ENCODE results near the gene DCDC2B. TPM values are rescaled to one million over a fixed set of nuclear protein-coding genes. Genes with fewer than 3 reads are reported as not detected.
"Not testable (repeated sequence)": the region's sequence is repeated elsewhere in the genome, so short reads cannot be mapped to it uniquely, and the experiment has no call there.

The DCDC2B gene
- total RNA-seq, 1 experiment from 2014 or later = not detected

DNA sequence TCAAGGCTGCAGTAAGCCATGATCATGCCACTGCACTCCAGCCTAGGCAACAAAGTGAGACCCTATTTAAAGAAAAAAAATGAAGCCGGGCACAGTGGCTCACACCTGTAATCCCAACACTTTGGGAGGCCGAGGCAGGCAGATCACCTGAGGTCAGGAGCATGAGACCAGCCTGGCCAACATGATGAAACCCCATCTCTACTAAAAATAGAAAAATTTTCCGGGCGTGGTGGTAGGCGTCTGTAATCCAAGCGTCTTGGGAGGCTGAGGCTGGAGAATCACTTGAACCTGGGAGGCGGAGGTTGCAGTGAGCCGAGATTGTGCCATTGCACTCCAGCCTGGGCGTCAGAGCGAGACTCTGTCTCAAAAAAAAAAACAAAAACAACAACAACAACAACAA lies 43.3 kb upstream of the DCDC2B start:
- not testable (repeated sequence) for H3K27me3 Mint-ChIP-seq (ENCODE audit: low read depth)

DNA sequence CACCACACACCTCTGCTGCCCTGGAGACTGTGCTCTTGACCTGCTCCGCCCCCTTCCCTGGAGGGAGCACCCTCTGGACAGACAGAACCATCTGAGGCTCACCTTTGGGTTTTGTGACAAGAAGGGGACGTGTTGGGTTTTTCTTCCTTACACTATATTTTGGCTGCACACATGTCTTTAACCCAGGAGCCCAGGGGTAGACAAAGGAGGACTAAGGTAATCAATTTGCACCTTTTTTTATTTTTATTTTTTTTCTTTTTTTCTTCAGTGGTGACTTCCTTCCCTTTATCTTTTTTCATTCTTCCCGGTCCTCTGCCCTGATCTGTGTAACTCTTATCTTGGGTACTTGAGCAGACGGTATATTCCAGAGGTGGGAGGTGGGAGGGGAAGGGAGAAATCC lies 37.9 kb upstream of the DCDC2B start:
- TF ChIP-seq TP53 (CRISPR knock-in tag; IDR thresholded peaks at IDR 0.05) (no peak), NFATC4 (CRISPR knock-in tag; IDR thresholded peaks at IDR 0.05) (no peak), GRHL2 (CRISPR knock-in tag; IDR thresholded peaks at IDR 0.05; ENCODE audit: insufficient replicate concordance, severe bottlenecking) (no peak), JAZF1 (CRISPR knock-in tag; IDR thresholded peaks at IDR 0.05) (no peak), FOXP4 (CRISPR knock-in tag; IDR thresholded peaks at IDR 0.05) (no peak), RORB (CRISPR knock-in tag; IDR thresholded peaks at IDR 0.05) (no peak), TEAD1 (CRISPR knock-in tag; IDR thresholded peaks at IDR 0.05) (no peak), TCF7 (CRISPR knock-in tag; IDR thresholded peaks at IDR 0.05; ENCODE audit: low read depth) (no peak), ZNF121 (CRISPR knock-in tag; IDR thresholded peaks at IDR 0.05) (no peak)
- TF ChIP-seq, protein P1, sequence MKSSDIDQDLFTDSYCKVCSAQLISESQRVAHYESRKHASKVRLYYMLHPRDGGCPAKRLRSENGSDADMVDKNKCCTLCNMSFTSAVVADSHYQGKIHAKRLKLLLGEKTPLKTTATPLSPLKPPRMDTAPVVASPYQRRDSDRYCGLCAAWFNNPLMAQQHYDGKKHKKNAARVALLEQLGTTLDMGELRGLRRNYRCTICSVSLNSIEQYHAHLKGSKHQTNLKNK (CRISPR knock-in tag; IDR thresholded peaks at IDR 0.05) = no peak
- TF ChIP-seq, protein P2, sequence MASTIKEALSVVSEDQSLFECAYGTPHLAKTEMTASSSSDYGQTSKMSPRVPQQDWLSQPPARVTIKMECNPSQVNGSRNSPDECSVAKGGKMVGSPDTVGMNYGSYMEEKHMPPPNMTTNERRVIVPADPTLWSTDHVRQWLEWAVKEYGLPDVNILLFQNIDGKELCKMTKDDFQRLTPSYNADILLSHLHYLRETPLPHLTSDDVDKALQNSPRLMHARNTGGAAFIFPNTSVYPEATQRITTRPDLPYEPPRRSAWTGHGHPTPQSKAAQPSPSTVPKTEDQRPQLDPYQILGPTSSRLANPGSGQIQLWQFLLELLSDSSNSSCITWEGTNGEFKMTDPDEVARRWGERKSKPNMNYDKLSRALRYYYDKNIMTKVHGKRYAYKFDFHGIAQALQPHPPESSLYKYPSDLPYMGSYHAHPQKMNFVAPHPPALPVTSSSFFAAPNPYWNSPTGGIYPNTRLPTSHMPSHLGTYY (CRISPR knock-in tag; IDR thresholded peaks at IDR 0.05) = no peak
- Mint-ChIP-seq H3K4me1 (no peaks in the 10 kb centered on the region), H3K9me3 (peaks cover 5% of the 10 kb centered on the region; the same call in 1 of the 2 replicates), H3K4me3 (no peak overlapping the region), H3K36me3 (peaks cover 51% of the 10 kb centered on the region), H3K27ac (no peak overlapping the region), H3K27me3 (ENCODE audit: low read depth) (no peaks in the 10 kb centered on the region)
- DNase-seq (ENCODE audit: low spot score) = no peak
- ATAC-seq = no peak
- POLR2A ChIA-PET = interaction anchor here (0.6 kb wide), 1 partner anchor 47 kb away, joined by 3 read pairs; no protein-coding TSS in a partner anchor
- CTCF ChIA-PET = no interaction called here

More for the DNA sequence above, 43.3 kb upstream of the DCDC2B start:
- POLR2A ChIA-PET; DNase-seq (ENCODE audit: low spot score); ATAC-seq; H3K27ac Mint-ChIP-seq; H3K4me3 Mint-ChIP-seq; H3K4me1 Mint-ChIP-seq; CTCF ChIA-PET; H3K9me3 Mint-ChIP-seq: not testable (repeated sequence)
- H3K36me3 Mint-ChIP-seq = peaks cover 61% of the 10 kb centered on the region

DNA sequence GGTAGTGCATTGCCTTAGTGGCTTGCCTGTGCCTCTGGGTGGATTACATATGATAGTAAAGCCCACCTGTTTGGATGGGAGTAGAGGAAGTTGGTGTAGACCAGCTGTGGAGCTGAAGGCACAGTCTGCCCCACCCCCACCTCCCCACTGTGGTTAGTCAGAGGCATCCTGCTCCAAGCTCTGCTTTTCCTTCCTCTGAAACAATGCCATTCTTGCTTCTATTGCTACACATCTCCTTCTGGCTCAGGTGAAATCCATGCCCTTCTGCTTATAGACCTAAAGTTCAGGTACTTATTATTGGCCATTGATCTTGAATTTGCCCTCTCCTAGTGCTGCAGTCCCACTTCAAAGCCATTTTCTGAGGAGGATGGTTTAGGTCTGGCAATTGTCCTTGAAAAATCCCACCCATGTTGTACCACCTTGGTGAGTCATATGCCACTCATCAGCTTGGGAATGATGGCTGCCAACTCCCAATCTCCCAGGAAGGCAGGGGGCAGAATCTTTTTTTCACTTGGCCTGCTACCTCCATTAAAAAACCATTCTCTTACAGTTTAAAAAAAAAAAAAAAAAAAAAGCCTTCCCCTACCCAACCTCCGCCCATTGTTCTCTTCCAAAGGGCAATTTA lies 36.2 kb upstream of the DCDC2B start:
- no peak for ATAC-seq
- H3K4me1 Mint-ChIP-seq = peaks cover 1% of the 10 kb centered on the region
- no peak for DNase-seq (ENCODE audit: low spot score)
- peak overlapping the region; percentile 77; the same call in 1 of the 2 replicates for H3K27ac Mint-ChIP-seq
- ChIA-PET POLR2A (interaction anchor here (0.6 kb wide), 1 partner anchor 53 kb away, joined by 4 read pairs; no protein-coding TSS in a partner anchor), CTCF (interaction anchor here (1.0 kb wide), 1 partner anchor 28 kb away, joined by 3 read pairs; the partner anchor contains the start of gene CCDC28B)
- H3K27me3 Mint-ChIP-seq (ENCODE audit: low read depth) = no peaks in the 10 kb centered on the region
- H3K9me3 Mint-ChIP-seq = peaks cover 5% of the 10 kb centered on the region; the same call in 1 of the 2 replicates
- no peak overlapping the region for H3K4me3 Mint-ChIP-seq
- H3K36me3 Mint-ChIP-seq = peaks cover 41% of the 10 kb centered on the region
- TF ChIP-seq NR3C1 (CRISPR knock-in tag; conservative IDR thresholded peaks at IDR 0.05; ENCODE audit: low read depth) = no peak
- TF ChIP-seq NFE2L1 (CRISPR knock-in tag; IDR thresholded peaks at IDR 0.05) = no peak
- TF ChIP-seq, protein P3, sequence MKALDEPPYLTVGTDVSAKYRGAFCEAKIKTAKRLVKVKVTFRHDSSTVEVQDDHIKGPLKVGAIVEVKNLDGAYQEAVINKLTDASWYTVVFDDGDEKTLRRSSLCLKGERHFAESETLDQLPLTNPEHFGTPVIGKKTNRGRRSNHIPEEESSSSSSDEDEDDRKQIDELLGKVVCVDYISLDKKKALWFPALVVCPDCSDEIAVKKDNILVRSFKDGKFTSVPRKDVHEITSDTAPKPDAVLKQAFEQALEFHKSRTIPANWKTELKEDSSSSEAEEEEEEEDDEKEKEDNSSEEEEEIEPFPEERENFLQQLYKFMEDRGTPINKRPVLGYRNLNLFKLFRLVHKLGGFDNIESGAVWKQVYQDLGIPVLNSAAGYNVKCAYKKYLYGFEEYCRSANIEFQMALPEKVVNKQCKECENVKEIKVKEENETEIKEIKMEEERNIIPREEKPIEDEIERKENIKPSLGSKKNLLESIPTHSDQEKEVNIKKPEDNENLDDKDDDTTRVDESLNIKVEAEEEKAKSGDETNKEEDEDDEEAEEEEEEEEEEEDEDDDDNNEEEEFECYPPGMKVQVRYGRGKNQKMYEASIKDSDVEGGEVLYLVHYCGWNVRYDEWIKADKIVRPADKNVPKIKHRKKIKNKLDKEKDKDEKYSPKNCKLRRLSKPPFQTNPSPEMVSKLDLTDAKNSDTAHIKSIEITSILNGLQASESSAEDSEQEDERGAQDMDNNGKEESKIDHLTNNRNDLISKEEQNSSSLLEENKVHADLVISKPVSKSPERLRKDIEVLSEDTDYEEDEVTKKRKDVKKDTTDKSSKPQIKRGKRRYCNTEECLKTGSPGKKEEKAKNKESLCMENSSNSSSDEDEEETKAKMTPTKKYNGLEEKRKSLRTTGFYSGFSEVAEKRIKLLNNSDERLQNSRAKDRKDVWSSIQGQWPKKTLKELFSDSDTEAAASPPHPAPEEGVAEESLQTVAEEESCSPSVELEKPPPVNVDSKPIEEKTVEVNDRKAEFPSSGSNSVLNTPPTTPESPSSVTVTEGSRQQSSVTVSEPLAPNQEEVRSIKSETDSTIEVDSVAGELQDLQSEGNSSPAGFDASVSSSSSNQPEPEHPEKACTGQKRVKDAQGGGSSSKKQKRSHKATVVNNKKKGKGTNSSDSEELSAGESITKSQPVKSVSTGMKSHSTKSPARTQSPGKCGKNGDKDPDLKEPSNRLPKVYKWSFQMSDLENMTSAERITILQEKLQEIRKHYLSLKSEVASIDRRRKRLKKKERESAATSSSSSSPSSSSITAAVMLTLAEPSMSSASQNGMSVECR (CRISPR knock-in tag; IDR thresholded peaks at IDR 0.05; ENCODE audit: borderline replicate concordance) = no peak
- TF ChIP-seq ZNF423 (CRISPR knock-in tag; IDR thresholded peaks at IDR 0.05) = no peak
- no peak for TF ChIP-seq SMAD4 (CRISPR knock-in tag; IDR thresholded peaks at IDR 0.05)
- TF ChIP-seq, protein P2 (CRISPR knock-in tag; IDR thresholded peaks at IDR 0.05) = no peak
- TF ChIP-seq STAT6 (CRISPR knock-in tag; conservative IDR thresholded peaks at IDR 0.05; ENCODE audit: low read depth) = no peak
- TF ChIP-seq, protein P4, sequence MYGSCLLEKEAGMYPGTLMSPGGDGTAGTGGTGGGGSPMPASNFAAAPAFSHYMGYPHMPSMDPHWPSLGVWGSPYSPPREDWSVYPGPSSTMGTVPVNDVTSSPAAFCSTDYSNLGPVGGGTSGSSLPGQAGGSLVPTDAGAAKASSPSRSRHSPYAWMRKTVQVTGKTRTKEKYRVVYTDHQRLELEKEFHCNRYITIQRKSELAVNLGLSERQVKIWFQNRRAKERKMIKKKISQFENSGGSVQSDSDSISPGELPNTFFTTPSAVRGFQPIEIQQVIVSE (CRISPR knock-in tag; IDR thresholded peaks at IDR 0.05; ENCODE audit: borderline replicate concordance) = no peak
